ENCODE data around the gene PGBD5.

PGBD5 gene

DNA sequence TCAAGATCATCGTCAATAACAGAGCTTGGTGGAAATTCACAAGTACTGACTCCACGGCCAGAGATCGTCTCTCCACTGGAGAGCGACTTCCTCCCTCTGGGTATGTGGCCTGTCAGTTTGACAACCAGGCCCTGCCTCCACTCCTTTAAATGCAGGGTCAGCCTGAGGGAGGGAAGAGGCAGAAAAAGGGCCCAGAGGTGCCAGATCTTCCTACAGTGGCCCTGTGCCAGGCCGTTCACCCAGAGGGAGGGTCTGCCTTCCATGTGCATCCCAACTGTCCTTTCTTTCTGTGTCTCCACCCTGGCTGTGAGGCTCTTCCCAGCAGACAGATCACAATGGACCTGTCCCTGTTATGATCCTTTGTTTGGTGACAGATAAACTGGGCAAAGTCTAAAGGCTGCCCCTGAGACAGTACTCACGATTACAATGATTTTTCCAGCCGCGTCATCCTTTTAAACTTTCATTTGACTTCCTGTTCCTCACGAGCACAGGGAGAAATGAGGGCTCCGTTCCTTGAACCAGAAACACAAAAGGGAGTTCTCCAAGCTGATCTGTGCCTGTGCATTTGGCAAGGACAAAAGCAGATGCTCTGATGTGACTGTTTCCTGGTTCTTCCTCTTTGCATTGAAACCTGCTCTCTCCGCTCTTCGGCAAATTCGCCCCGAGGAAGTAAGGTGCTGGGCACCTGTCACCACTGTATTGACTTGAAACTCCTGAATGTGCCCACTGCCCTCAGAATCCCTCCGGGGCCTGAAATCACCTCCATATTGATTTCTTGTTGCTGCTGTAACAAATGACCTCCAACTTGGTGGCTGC is 126.7 kb downstream of the PGBD5 start:
- DNase-seq: no peak

DNA sequence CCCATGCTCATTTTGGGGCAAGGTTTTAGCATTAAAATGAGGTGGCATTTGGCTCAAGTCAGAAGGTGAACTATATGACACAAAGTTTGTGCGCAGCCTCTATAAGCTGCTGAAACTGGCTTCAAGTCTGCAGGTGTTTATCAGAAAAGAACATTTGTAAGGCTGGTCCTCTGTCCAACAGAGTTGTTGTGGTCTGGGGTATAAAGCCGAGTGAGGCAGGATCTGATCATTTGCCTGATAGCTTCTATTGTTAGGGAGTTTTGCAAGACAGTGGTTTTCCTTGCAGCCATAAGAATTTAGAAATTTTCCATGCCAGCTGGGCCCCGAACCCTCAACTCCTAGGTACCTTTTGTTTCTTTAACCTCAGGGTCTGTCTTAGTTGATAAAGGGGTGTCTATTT is 130.8 kb downstream of the PGBD5 start:
- DNase-seq: no peak

- no peak for DNase-seq
Measured at GRCh38 chr1:230293390-230293700, 132.8 kb downstream of the PGBD5 start.

- no peak for DNase-seq
Measured at GRCh38 chr1:230292689-230293389, 133.3 kb downstream of the PGBD5 start.

DNA sequence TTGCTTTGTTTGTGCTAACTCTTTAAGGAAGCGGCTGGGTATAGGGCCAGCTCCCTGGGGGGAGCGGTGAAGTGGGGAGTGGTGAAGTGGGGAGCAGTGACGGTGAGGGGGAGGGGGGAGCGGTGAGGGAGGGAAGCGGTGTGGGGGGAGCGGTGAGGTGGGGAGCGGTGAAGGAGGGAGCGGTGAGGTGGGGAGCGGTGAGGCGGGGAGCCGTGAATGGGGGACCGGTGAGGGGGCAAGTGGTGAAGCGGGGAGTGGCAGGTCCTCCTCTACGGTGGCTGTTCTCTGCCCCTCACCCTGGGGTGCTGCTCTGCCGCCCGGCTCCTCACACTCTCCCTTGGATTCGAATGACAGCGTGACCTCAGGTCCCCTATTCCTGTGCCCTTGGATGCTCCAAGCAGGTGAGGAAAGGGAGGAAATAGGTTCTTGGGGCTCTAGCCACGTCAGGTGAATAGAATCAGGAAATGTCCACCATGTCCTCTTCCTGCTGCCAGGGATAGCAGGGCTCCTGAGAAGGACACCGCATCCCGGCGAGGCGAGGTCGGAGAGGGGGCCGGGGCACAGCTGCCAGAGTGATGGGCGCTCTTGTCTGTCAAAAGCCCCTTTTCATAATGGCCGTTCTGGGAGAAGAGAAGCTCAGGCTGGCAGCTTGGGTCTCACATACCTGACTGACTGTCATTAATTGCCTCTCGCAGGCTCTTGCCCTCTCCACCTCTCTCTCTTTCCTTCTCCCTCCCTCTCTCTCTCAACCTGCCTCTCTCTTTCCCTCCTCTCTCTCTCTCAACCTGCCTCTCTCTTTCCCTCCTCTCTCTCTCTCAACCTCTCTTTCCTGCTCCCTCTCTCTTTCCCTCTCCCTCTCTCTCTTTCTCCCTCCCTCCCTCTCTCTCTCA is 134.2 kb downstream of the PGBD5 start:
- no peak for DNase-seq

DNA sequence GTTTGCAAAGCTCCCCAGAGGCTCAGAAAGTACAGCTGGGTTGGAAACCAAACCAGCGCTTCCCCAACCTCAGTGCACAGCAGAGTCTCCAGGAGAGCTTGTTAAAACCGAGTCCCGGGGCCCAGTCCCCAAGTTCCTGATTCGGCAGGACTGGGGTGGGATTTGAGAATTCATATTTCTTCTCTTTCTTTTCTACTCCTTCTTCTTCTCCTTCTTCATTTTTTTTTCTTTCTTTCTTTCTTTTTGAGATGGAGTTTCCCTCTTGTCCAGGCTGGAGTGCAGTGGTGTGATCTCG is 136.8 kb downstream of the PGBD5 start:
- DNase-seq: no peak

DNA sequence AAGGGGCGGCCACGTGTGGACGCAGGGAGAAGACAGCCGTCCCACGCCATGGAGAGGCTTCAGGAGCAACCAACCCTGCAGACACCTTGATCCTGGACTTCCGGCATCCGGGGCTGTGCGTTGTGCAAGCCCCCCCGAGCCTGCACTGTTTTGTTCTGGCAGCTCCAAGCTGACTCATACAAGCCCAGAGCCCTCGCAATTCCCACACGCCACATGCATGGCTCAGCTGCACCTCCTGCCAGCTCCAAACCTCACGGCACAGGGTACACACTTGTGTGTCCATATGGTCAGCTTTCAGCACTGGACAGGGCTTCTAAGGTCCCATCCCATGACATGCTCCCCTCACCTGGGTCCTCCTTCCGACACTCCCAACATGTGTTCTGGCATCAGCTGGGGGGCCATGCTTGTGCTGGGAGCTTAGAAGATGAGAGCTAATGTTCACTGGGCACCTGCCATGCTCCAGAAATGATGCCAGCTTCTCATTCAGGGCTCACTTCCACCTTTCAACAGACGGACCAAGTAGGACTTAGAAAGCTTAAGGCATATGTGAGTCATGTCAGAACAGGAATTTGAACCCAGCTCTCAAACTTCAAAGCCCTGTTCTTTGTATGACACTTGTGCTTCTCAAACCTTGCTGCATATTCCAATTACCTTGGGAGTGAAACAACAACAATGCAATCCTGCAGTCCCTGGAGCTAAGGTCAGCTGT is 137.3 kb downstream of the PGBD5 start:
- DNase-seq: no peak

- no peak for DNase-seq
Measured at GRCh38 chr1:230287674-230288315, 138.3 kb downstream of the PGBD5 start.

- DNase-seq: no peak
Measured at GRCh38 chr1:230286890-230287269, 139.3 kb downstream of the PGBD5 start.

GRCh38 chr1:230286166-230286889 is 139.8 kb downstream of the PGBD5 start:
- DNase-seq: no peak

DNA sequence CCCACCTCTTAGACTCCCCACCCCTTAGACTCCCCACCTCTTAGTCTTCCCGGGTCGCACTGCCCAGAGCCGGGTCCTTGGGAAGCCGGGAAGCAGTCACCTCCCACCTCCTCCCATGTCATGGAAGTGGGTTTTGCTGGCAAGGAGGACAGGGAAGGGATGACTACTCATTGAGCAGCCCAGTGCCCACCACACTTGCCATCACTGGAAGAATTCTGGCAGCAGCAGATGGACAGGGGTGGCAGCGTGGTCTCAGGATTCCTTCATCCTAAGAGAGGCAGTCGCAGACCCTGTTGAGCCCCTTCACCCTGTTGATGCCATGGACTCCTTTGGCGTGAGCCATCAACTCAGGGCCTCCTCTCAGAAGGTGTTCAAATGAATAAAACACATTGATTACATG is 140.8 kb downstream of the PGBD5 start:
- no peak for DNase-seq

- no peak for DNase-seq
Measured at GRCh38 chr1:230284891-230285290, 141.2 kb downstream of the PGBD5 start.

DNA sequence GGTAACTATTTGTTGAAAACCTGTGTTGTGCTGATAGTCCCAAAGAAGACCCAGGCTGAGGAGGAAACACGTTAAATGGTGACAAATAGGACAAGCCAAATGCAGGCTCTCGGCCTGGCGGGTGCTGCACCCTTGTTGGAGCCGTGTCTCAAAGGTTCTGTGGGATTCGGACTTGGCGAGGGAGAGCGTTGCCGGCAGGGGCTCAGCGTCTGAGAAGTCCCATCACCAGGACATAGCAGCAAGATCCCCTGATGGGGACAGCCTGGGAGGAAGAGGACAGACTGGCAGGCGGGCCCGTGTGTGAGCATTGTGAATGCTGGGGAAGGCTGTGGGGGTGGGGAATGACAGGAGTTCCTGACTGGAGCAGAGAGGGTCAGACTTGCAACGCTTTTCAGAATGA is 142.5 kb downstream of the PGBD5 start:
- DNase-seq: no peak

DNA sequence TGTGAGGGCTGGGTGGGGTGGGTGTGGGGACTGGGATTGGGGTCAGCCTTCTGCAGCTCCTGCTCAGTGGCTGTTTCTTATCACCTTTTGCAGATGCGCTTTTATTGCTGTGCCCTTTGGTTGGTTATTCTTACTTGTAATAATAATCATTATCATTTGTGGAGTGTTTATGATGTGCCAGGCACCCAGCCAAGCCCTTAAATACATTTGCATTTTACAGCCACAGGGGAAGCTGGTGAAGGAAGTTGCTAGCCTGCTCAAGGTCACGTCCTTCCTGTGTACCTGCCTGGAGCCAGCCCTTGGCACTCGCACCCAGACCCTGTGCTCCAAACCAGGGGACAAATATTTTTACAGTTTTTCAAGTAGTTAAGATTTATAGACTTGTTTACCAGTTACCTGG is 144.0 kb downstream of the PGBD5 start:
- DNase-seq: no peak

GRCh38 chr1:230281556-230281955 is 144.6 kb downstream of the PGBD5 start:
- no peak for DNase-seq

GRCh38 chr1:230280906-230281413 is 145.2 kb downstream of the PGBD5 start:
- DNase-seq: no peak

GRCh38 chr1:230280054-230280795 is 145.9 kb downstream of the PGBD5 start:
- no peak for DNase-seq

GRCh38 chr1:230279583-230279945 is 146.6 kb downstream of the PGBD5 start:
- DNase-seq: no peak

DNA sequence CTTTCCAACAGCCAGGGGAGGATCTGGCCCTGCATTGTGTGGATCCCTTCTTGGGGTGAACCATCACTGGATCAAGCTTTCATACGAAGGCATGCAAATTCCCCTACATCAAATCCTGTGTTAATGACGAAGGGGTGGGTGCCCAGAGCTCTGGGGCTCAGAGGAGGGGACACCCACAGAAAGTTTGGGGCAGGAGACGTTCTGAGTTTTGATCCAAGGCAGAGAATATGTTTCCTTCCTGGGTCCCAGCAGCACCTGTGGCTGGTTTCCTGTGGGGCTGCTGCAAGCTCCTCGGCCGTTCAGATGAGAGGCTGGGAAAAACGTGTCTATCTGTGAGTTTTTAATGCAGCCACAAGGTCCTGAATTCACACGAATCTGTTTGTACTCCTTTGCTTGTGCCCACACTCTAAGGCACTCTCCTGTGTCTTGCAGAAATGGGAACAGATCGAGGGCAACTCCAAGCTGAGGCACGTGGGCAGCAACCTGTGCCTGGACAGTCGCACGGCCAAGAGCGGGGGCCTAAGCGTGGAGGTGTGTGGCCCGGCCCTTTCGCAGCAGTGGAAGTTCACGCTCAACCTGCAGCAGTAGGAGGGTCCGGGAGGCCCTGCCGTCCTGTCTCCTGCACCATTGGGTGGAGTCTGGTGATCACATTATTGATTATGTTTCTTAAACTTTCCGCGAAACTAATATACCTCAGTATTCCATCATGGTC is 147.1 kb downstream of the PGBD5 start:
- DNase-seq: no peak

- no peak for DNase-seq
Measured at GRCh38 chr1:230278376-230278775, 147.8 kb downstream of the PGBD5 start.
